Activated CD4-positive, alpha-beta T cell treated with anti-CD3 and anti-CD28 coated beads, Interleukin-2, amount 10 ng/mL, durations not matched to agents 7 days and 5 days (primary cell): ENCODE measurements around the gene SOX6. TPM values are rescaled to one million over a fixed set of nuclear protein-coding genes. Genes with fewer than 3 reads are reported as not detected.

Source experiments
- CTCF ChIA-PET: fragments of 350-600 bp; sonication (Branson Sonifier 250); formaldehyde crosslinking; loops from one replicate; lab custom pipeline; 2021; ENCODE audit warnings: antibody characterized with exemption; lab: Charles Lee
- POLR2A ChIA-PET: fragments of 350-600 bp; sonication (Branson Sonifier 250); formaldehyde crosslinking; loops from one replicate; lab custom pipeline; 2021; ENCODE audit warnings: antibody characterized with exemption; lab: Charles Lee
- DNase-seq: peaks from one replicate; pipeline ENCODE4 v3.0.0-alpha.2; 2020
- H3K27ac Mint-ChIP-seq: one replicate; pipeline ENCODE4 v1.8.0; 2021; ENCODE audit warnings: mild to moderate bottlenecking, moderate library complexity, mixed read lengths
- H3K27me3 Mint-ChIP-seq: one replicate; pipeline ENCODE4 v1.8.0; 2021; ENCODE audit warnings: mixed read lengths
- H3K36me3 Mint-ChIP-seq: one replicate; pipeline ENCODE4 v1.8.0; 2021; ENCODE audit warnings: low read depth, mixed read lengths
- H3K4me1 Mint-ChIP-seq: one replicate; pipeline ENCODE4 v1.8.0; 2021; ENCODE audit warnings: mixed read lengths
- H3K4me3 Mint-ChIP-seq: one replicate; pipeline ENCODE4 v1.8.0; 2021; ENCODE audit warnings: mild to moderate bottlenecking, moderate library complexity, mixed read lengths
- H3K9me3 Mint-ChIP-seq: one replicate; pipeline ENCODE4 v1.8.0; 2021; ENCODE audit warnings: mixed read lengths
- total RNA-seq, 2 experiments: library from RNA; stranded (reverse); gene quantifications; one replicate each; pipeline ENCODE4 v1.2.3, GENCODE V29; 2021

SOX6 gene
- total RNA-seq, 2 experiments from 2014 or later, result not detected

- H3K27me3 Mint-ChIP-seq, result no peaks in the 10 kb centered on the region
- no peak overlapping the region for H3K27ac Mint-ChIP-seq
- POLR2A ChIA-PET, result no interaction called here
- H3K4me1 Mint-ChIP-seq, result no peaks in the 10 kb centered on the region
- no peaks in the 10 kb centered on the region for H3K36me3 Mint-ChIP-seq
- no peaks in the 10 kb centered on the region for H3K9me3 Mint-ChIP-seq
- no peak for DNase-seq
- no peak overlapping the region for H3K4me3 Mint-ChIP-seq
- CTCF ChIA-PET, result interaction anchor here (0.6 to 1.0 kb wide), 3 partner anchors 9 to 1117 kb away, joined by 4 to 7 read pairs (median 5); no protein-coding TSS in a partner anchor
These were observed 389.2 kb downstream of the SOX6 start for GRCh38 chr11:15967166-15967565.

- Mint-ChIP-seq H3K4me1 (no peaks in the 10 kb centered on the region), H3K4me3 (no peak overlapping the region), H3K27me3 (no peaks in the 10 kb centered on the region), H3K27ac (no peak overlapping the region), H3K36me3 (no peaks in the 10 kb centered on the region), H3K9me3 (no peaks in the 10 kb centered on the region)
- no peak for DNase-seq
- CTCF ChIA-PET, result no interaction called here
- POLR2A ChIA-PET, result no interaction called here
These were observed 390.6 kb downstream of the SOX6 start for GRCh38 chr11:15965562-15966250.

GRCh38 chr11:15963266-15963665 is 393.1 kb downstream of the SOX6 start:
- H3K4me1 Mint-ChIP-seq, result no peaks in the 10 kb centered on the region
- POLR2A ChIA-PET, result no interaction called here
- H3K9me3 Mint-ChIP-seq, result no peaks in the 10 kb centered on the region
- DNase-seq, result no peak
- H3K27ac Mint-ChIP-seq, result no peak overlapping the region
- H3K4me3 Mint-ChIP-seq, result no peak overlapping the region
- no peaks in the 10 kb centered on the region for H3K27me3 Mint-ChIP-seq
- H3K36me3 Mint-ChIP-seq, result no peaks in the 10 kb centered on the region
- CTCF ChIA-PET, result no interaction called here

GRCh38 chr11:15958910-15959309 is 397.4 kb downstream of the SOX6 start:
- no peak overlapping the region for H3K27ac Mint-ChIP-seq
- no peaks in the 10 kb centered on the region for H3K36me3 Mint-ChIP-seq
- CTCF ChIA-PET, result no interaction called here
- no peak overlapping the region for H3K4me3 Mint-ChIP-seq
- DNase-seq, result no peak
- no peaks in the 10 kb centered on the region for H3K27me3 Mint-ChIP-seq
- H3K9me3 Mint-ChIP-seq, result no peaks in the 10 kb centered on the region
- POLR2A ChIA-PET, result no interaction called here
- no peaks in the 10 kb centered on the region for H3K4me1 Mint-ChIP-seq

GRCh38 chr11:15957234-15957633 is 399.1 kb downstream of the SOX6 start:
- Mint-ChIP-seq H3K4me1 (no peaks in the 10 kb centered on the region), H3K27ac (no peak overlapping the region), H3K36me3 (no peaks in the 10 kb centered on the region), H3K27me3 (no peaks in the 10 kb centered on the region), H3K9me3 (no peaks in the 10 kb centered on the region), H3K4me3 (no peak overlapping the region)
- ChIA-PET CTCF (no interaction called here), POLR2A (no interaction called here)
- DNase-seq, result no peak

- Mint-ChIP-seq H3K4me3 (no peak overlapping the region), H3K9me3 (no peaks in the 10 kb centered on the region), H3K27ac (no peak overlapping the region), H3K27me3 (no peaks in the 10 kb centered on the region), H3K4me1 (no peaks in the 10 kb centered on the region), H3K36me3 (no peaks in the 10 kb centered on the region)
- DNase-seq, result no peak
- ChIA-PET CTCF (no interaction called here), POLR2A (no interaction called here)
These were observed 400.0 kb downstream of the SOX6 start for GRCh38 chr11:15956302-15956701.

GRCh38 chr11:15955595-15955994 is 400.8 kb downstream of the SOX6 start:
- no peak overlapping the region for H3K4me3 Mint-ChIP-seq
- H3K4me1 Mint-ChIP-seq, result no peaks in the 10 kb centered on the region
- H3K9me3 Mint-ChIP-seq, result peaks cover under 1% of the 10 kb centered on the region
- H3K27ac Mint-ChIP-seq, result no peak overlapping the region
- no peaks in the 10 kb centered on the region for H3K27me3 Mint-ChIP-seq
- ChIA-PET POLR2A (no interaction called here), CTCF (no interaction called here)
- no peak for DNase-seq
- H3K36me3 Mint-ChIP-seq, result no peaks in the 10 kb centered on the region

GRCh38 chr11:15947681-15948648 is 408.4 kb downstream of the SOX6 start:
- Mint-ChIP-seq H3K27me3 (no peaks in the 10 kb centered on the region), H3K4me1 (no peaks in the 10 kb centered on the region), H3K27ac (no peak overlapping the region), H3K9me3 (peaks cover 2% of the 10 kb centered on the region), H3K36me3 (no peaks in the 10 kb centered on the region), H3K4me3 (no peak overlapping the region)
- DNase-seq, result no peak
- CTCF ChIA-PET, result no interaction called here
- POLR2A ChIA-PET, result no interaction called here

- no peaks in the 10 kb centered on the region for H3K36me3 Mint-ChIP-seq
- H3K27me3 Mint-ChIP-seq, result no peaks in the 10 kb centered on the region
- H3K4me3 Mint-ChIP-seq, result no peak overlapping the region
- H3K4me1 Mint-ChIP-seq, result no peaks in the 10 kb centered on the region
- DNase-seq, result no peak
- no peak overlapping the region for H3K27ac Mint-ChIP-seq
- CTCF ChIA-PET, result interaction anchor here (0.6 kb wide), 1 partner anchor 21 kb away, joined by 5 read pairs; no protein-coding TSS in a partner anchor
- POLR2A ChIA-PET, result no interaction called here
- H3K9me3 Mint-ChIP-seq, result peaks cover 2% of the 10 kb centered on the region
These were observed 410.6 kb downstream of the SOX6 start for GRCh38 chr11:15945726-15946125.

GRCh38 chr11:15944460-15944859 is 411.9 kb downstream of the SOX6 start:
- no peaks in the 10 kb centered on the region for H3K27me3 Mint-ChIP-seq
- DNase-seq, result no peak
- no peak overlapping the region for H3K4me3 Mint-ChIP-seq
- CTCF ChIA-PET, result no interaction called here
- POLR2A ChIA-PET, result no interaction called here
- H3K36me3 Mint-ChIP-seq, result no peaks in the 10 kb centered on the region
- H3K4me1 Mint-ChIP-seq, result no peaks in the 10 kb centered on the region
- H3K27ac Mint-ChIP-seq, result no peak overlapping the region
- H3K9me3 Mint-ChIP-seq, result no peaks in the 10 kb centered on the region

GRCh38 chr11:15943418-15944197 is 412.7 kb downstream of the SOX6 start:
- POLR2A ChIA-PET, result no interaction called here
- Mint-ChIP-seq H3K4me1 (no peaks in the 10 kb centered on the region), H3K4me3 (no peak overlapping the region), H3K27me3 (no peaks in the 10 kb centered on the region), H3K27ac (no peak overlapping the region), H3K9me3 (no peaks in the 10 kb centered on the region), H3K36me3 (no peaks in the 10 kb centered on the region)
- CTCF ChIA-PET, result no interaction called here
- DNase-seq, result no peak

- Mint-ChIP-seq H3K4me1 (no peaks in the 10 kb centered on the region), H3K36me3 (no peaks in the 10 kb centered on the region), H3K4me3 (no peak overlapping the region), H3K27ac (no peak overlapping the region), H3K9me3 (no peaks in the 10 kb centered on the region), H3K27me3 (no peaks in the 10 kb centered on the region)
- CTCF ChIA-PET, result no interaction called here
- POLR2A ChIA-PET, result no interaction called here
- no peak for DNase-seq
These were observed 413.4 kb downstream of the SOX6 start for GRCh38 chr11:15942936-15943335.

- Mint-ChIP-seq H3K4me3 (no peak overlapping the region), H3K27ac (no peak overlapping the region), H3K4me1 (no peaks in the 10 kb centered on the region), H3K36me3 (no peaks in the 10 kb centered on the region), H3K27me3 (no peaks in the 10 kb centered on the region), H3K9me3 (no peaks in the 10 kb centered on the region)
- ChIA-PET CTCF (no interaction called here), POLR2A (no interaction called here)
- no peak for DNase-seq
These were observed 414.2 kb downstream of the SOX6 start for GRCh38 chr11:15942126-15942525.
